RWPE1 (cell line): ENCODE measurements around the gene DYNC1I1.

Experiments used
- CTCF ChIA-PET: fragments of 350-600 bp; sonication (Branson Sonifier 250); formaldehyde crosslinking; extraction: SDS; loops from one replicate; lab custom pipeline; 2021; lab: Yijun Ruan, JAX
- POLR2A ChIA-PET: fragments of 400-600 bp; formaldehyde crosslinking; extraction: SDS; loops from one replicate; lab custom pipeline; 2020; ENCODE audit warnings: antibody characterized with exemption; ENCODE audit not compliant: low non-redundant PET; lab: Yijun Ruan, JAX
- DNase-seq: peaks from one replicate; pipeline ENCODE4 v3.0.0; 2012; ENCODE audit warnings: low spot score
- H3K27ac ChIP-seq: fragments of 450-650 bp; 2 replicates; pipeline ENCODE4 v1.5.1; 2017
- TF ChIP-seq, protein P1 (sequence below): fragments of 450-650 bp; conservative IDR thresholded peaks from 2 replicates; pipeline ENCODE4 v1.5.1; 2017; ENCODE audit warnings: low read depth, mild to moderate bottlenecking

The DYNC1I1 gene

DNA sequence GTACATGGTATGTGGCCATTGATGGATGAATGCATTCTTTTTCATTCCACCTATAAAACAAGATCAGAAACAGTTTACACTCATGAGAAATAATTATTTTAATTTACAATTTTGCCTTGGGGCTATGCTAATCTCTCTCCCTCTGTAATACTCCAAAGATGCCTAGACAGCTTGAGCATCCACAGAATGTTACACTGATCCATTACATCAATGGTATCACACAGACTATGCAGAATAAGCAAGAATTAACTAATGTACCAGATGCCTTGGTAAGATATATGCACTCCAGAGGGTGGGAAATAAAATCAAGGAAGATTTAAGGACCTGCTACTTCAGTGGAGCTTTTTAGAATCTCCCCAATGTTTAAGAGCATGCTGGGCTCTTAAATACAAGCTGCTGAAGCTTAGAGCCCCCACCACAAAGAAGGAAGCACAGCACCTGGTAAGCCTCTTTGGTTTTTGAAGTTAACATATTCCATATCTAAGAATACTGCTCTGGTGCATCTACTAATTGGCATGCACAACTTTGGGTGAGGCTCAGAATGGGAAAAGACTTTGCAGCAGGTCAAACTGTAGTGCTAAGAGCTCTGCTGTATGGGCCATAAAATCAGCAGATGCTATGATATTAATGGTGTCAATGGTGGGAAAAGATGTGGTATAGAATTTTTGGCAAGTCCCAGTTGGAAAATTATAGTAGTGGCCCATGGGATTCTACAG, 329.9 kb downstream of the DYNC1I1 start:
- TF ChIP-seq, protein P1, sequence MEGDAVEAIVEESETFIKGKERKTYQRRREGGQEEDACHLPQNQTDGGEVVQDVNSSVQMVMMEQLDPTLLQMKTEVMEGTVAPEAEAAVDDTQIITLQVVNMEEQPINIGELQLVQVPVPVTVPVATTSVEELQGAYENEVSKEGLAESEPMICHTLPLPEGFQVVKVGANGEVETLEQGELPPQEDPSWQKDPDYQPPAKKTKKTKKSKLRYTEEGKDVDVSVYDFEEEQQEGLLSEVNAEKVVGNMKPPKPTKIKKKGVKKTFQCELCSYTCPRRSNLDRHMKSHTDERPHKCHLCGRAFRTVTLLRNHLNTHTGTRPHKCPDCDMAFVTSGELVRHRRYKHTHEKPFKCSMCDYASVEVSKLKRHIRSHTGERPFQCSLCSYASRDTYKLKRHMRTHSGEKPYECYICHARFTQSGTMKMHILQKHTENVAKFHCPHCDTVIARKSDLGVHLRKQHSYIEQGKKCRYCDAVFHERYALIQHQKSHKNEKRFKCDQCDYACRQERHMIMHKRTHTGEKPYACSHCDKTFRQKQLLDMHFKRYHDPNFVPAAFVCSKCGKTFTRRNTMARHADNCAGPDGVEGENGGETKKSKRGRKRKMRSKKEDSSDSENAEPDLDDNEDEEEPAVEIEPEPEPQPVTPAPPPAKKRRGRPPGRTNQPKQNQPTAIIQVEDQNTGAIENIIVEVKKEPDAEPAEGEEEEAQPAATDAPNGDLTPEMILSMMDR = no peak
- POLR2A ChIA-PET = no interaction called here
- no peak for DNase-seq
- CTCF ChIA-PET = no interaction called here
- no peak overlapping the region for H3K27ac ChIP-seq

DNA sequence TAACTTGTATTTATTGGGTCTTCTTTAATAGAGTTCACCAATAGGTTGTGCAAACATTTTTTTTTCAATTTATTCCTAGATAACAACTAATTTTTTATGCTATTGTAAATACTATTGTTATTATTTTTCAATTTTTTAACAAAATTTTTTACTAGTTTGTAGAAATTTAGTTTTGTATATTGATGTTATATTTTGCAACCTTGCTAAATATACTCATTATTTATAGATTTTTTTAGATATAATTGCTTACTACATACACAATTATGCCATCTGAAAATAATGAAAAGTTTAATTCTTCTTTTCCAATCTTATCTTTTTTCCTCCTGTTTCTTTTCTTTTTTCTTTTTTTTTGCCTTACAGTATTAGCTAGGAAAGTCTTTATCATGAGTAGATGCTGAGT, 332.6 kb downstream of the DYNC1I1 start:
- no peak overlapping the region for H3K27ac ChIP-seq
- DNase-seq = no peak
- ChIA-PET POLR2A (no interaction called here), CTCF (no interaction called here)
- TF ChIP-seq, protein P1 = no peak

DNA sequence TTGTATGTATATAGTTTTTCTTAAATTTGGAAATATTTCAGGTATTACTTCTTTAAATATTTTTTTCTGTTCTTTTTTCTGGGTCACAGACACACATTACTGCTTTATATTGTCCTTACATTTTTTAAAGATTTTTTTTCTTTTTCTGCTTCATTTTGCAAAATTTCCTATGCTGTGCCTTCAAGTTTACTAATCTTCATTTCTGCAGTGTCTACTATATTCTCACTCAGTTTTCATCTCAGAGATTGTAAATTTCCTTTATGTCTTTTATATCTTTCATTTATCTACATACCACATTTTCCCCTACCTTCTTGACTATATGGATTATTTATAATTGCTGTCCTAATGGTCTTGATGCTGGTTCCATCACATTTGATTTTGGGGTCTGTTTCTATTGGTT, 339.1 kb downstream of the DYNC1I1 start:
- no peak overlapping the region for H3K27ac ChIP-seq
- no peak for DNase-seq
- TF ChIP-seq, protein P1 = no peak
- POLR2A ChIA-PET = no interaction called here
- CTCF ChIA-PET = no interaction called here

DNA sequence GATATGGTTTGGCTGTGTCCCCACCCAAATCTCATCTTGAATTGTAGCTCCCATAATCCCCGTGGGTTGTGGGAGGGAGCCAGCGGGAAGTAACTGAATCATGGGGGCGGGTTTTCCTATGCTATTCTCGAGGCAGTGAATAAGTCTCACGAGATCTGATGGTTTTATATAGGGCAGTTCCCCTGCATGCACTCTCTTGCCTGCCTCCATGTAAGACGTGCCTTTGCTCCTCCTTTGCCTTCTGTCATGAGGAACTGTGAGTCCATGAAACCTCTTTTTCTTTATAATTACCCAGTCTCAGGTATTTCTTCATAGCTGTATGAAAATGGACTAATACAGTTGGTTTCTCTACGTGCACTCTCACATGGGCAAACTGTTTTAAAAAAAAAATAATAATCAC, 341.8 kb downstream of the DYNC1I1 start:
- no peak for DNase-seq
- TF ChIP-seq, protein P1 = no peak
- ChIA-PET POLR2A (no interaction called here), CTCF (no interaction called here)
- H3K27ac ChIP-seq = no peak overlapping the region

DNA sequence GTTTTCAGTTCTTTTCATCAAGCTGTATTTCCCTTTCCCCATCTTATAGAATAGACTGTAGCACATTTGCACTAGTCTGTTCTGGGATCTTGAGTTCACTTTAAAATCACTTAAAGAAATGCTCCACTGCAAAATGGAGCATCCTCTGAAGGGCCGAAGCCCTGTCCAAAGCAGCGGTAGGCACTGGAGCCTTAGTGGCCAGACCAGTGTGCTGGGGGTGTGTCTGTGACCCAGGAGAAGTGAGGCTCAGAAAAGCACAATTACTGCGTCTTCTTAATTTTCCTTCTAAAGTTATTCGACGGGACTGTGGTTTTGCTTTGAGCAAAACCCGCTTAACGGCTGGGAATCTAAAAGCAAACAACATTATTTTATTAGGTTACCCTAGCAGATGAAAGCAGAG, 343.8 kb downstream of the DYNC1I1 start:
- POLR2A ChIA-PET = no interaction called here
- TF ChIP-seq, protein P1 = no peak
- CTCF ChIA-PET = interaction anchor here (0.6 kb wide), 1 partner anchor 88 kb away, joined by 4 read pairs; no protein-coding TSS in a partner anchor

DNA sequence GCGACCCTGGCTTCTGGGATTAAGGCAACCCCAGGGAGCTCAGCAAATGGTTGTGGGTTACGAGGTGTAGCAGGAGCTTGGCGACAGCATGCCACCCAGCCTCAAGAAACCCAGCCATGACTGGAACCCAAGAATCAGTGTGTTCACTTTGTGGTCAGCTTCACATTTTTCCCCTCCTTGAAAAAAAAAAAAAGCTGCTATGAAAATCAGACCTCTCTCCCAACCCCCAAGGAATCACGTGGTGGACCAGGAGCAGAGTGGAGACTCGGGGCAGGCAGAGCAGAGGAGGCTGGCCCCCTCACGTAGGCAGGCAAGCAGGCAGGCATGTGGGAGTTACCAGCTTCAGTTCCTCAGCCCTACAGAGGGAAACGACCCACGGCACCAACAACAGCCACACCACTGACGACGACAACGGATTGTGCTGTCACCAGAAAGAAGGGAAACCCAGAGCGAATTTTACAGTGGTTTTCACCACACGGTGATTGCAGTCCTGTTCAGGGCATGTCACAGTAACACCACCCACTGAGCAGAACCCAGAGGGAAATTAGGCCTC, 346.2 kb downstream of the DYNC1I1 start:
- TF ChIP-seq, protein P1 = no peak
- ChIA-PET CTCF (no interaction called here), POLR2A (no interaction called here)
- H3K27ac ChIP-seq = no peak overlapping the region
- DNase-seq = no peak

More for the DNA sequence above, 343.8 kb downstream of the DYNC1I1 start:
- DNase-seq = no peak
- H3K27ac ChIP-seq = no peak overlapping the region
